HepG2 (cell line): ENCODE measurements around the gene TLK2. TPM values are rescaled to one million over a fixed set of nuclear protein-coding genes. Genes with fewer than 3 reads are reported as not detected.

Experiments used
- ATAC-seq: fragments of 200-7000 bp; cut with Tn5 transposase; 3 replicates; pipeline ENCODE4 v1.9.1; 2020; ENCODE audit warnings: mild to moderate bottlenecking, moderate library complexity
- BruUV-seq: library from RNA; stranded (reverse); fragments of 400-500 nt; replicated peaks from 2 replicates; lab custom pipeline; 2021; lab: Mats Ljungman, UMichigan
- CTCF ChIA-PET: fragments of 300-600 bp; formaldehyde crosslinking; extraction: SDS; loops from one replicate; lab custom pipeline; 2021; ENCODE audit warnings: low total read pairs, inconsistent platforms, low intra/inter-chr PET ratio; lab: Yijun Ruan, JAX
- POLR2A ChIA-PET: fragments of 350-600 bp; sonication (Branson Sonifier 250); formaldehyde crosslinking; loops from one replicate; lab custom pipeline; 2020; ENCODE audit warnings: antibody characterized with exemption, inconsistent platforms; lab: Yijun Ruan, JAX
- DNase-seq: peaks from one replicate; pipeline ENCODE4 v3.0.0-alpha.2; 2015; ENCODE audit warnings: low spot score
- FAIRE-seq: peaks from 3 replicates; lab custom pipeline; 2011; peaks lifted over from hg19 to GRCh38; lab: Jason Lieb, UNC
- H2AFZ ChIP-seq: one replicate; pipeline ENCODE4 v1.6.1; 2011; ENCODE audit warnings: low read length, inconsistent platforms
- H3K27ac ChIP-seq: fragments of 300-600 bp; 3 replicates; pipeline ENCODE4 v1.8.0; 2011; ENCODE audit warnings: mixed run types, mild to moderate bottlenecking, mixed read lengths, low read length, inconsistent platforms; ENCODE audit not compliant: insufficient read depth; ENCODE audit errors: extremely low read length
- H3K27me3 ChIP-seq, 2 experiments: fragments of 200-600 bp in 1 of 2; 2 replicates in 1 of 2; 3 replicates in 1 of 2; pipeline versions ENCODE4 v1.6.0 to v1.8.0; 2011; ENCODE audit warnings: low read length in 2 of 2, mild to moderate bottlenecking in 2 of 2, moderate library complexity in 2 of 2, inconsistent platforms in 1 of 2; ENCODE audit not compliant: insufficient read depth in 2 of 2, control insufficient read depth in 1 of 2
- H3K36me3 ChIP-seq, 2 experiments: fragments of 200-600 bp in 1 of 2; replicated peaks in 1 of 2; 2 replicates in 1 of 2; 3 replicates in 1 of 2; pipeline versions ENCODE4 v1.5.1 to v1.8.0; 2011; ENCODE audit warnings: low read length in 2 of 2, inconsistent platforms in 1 of 2; ENCODE audit not compliant: insufficient read depth in 2 of 2, control insufficient read depth in 1 of 2
- H3K4me1 ChIP-seq: 2 replicates; pipeline ENCODE4 v1.5.1; 2012; ENCODE audit warnings: low read length, inconsistent platforms; ENCODE audit not compliant: insufficient read depth
- H3K4me2 ChIP-seq: 2 replicates; pipeline ENCODE4 v1.6.0; 2011; ENCODE audit warnings: low read depth, low read length, inconsistent platforms
- H3K4me3 ChIP-seq, 3 experiments: fragments of 200-600 bp in 1 of 3; sonication (generic), shearing (Covaris generic) in 1 of 3; replicated peaks in 1 of 3; 2 replicates each; pipeline ENCODE4 v1.5.1; 2011 to 2016; ENCODE audit warnings: low read length in 3 of 3, inconsistent platforms in 2 of 3, low read depth in 2 of 3, mild to moderate bottlenecking in 2 of 3, control low read depth in 1 of 3, mixed read lengths in 1 of 3; ENCODE audit not compliant: insufficient read depth in 1 of 3
- H3K79me2 ChIP-seq: one replicate; pipeline ENCODE4 v1.6.1; 2011; ENCODE audit warnings: low read length, inconsistent platforms; ENCODE audit not compliant: insufficient read depth
- H3K9ac ChIP-seq: 2 replicates; pipeline ENCODE4 v1.6.0; 2011; ENCODE audit warnings: mild to moderate bottlenecking, low read depth, low read length, inconsistent platforms; ENCODE audit not compliant: insufficient read depth
- H3K9me3 ChIP-seq: 2 replicates; pipeline ENCODE4 v1.5.1; 2012; ENCODE audit warnings: mild to moderate bottlenecking, low read length
- H4K20me1 ChIP-seq: 2 replicates; pipeline ENCODE4 v1.6.0; 2011; ENCODE audit warnings: inconsistent platforms, mild to moderate bottlenecking, low read length, moderate library complexity; ENCODE audit not compliant: insufficient read depth
- ARHGAP35 ChIP-seq: sonication (generic); formaldehyde crosslinking; IDR thresholded peaks from 2 replicates; pipeline ENCODE4 v1.9.0; 2022; ENCODE audit warnings: mild to moderate bottlenecking, inconsistent platforms, moderate library complexity, missing genetic modification reagents, borderline replicate concordance
- GATAD1 ChIP-seq: IDR thresholded peaks from 2 replicates; pipeline ENCODE4 v1.6.1; 2016; ENCODE audit warnings: missing genetic modification reagents, missing compliant biosample characterization
- HOXA7 ChIP-seq: sonication (generic); formaldehyde crosslinking; IDR thresholded peaks from 2 replicates; pipeline ENCODE4 v1.8.1; 2022; ENCODE audit warnings: mild to moderate bottlenecking, missing genetic modification reagents, moderate library complexity
- MIXL1 ChIP-seq: IDR thresholded peaks from 2 replicates; pipeline ENCODE4 v1.6.1; 2016
- SETDB1 ChIP-seq: sonication (generic); formaldehyde crosslinking; IDR thresholded peaks from 2 replicates; pipeline ENCODE4 v1.5.1; 2020; ENCODE audit warnings: missing genetic modification reagents, mild to moderate bottlenecking, borderline replicate concordance
- ZNF530 ChIP-seq: sonication (generic); formaldehyde crosslinking; IDR thresholded peaks from 2 replicates; pipeline ENCODE4 v1.5.0; 2020; ENCODE audit warnings: low read depth, mild to moderate bottlenecking, missing genetic modification reagents
- ZNF782 ChIP-seq: sonication (generic); formaldehyde crosslinking; IDR thresholded peaks from 2 replicates; pipeline ENCODE4 v1.4.0; 2020; ENCODE audit warnings: missing genetic modification reagents, mild to moderate bottlenecking, borderline replicate concordance
- WGBS: methylation state at CpG from one replicate; pipeline ENCODE4 v1.1.6; 2017; ENCODE audit warnings: low lambda C conversion rate; 5-methylcytosine and 5-hydroxymethylcytosine counted together
- in situ Hi-C: cut with HindIII; loops from 2 replicates; pipeline ENCODE4 v1.10.0; 2017; ENCODE audit warnings: low pct_unique_long_range_greater_than_20kb; ENCODE audit not compliant: extremely low pct_ligation_motif_present
- intact Hi-C: fragments of 100-400 bp; cut with micrococcal nuclease; formaldehyde crosslinking; loops from one replicate; pipeline ENCODE4 v1.10.0; 2022; ENCODE audit not compliant: unreplicated experiment
- polyA plus RNA-seq, 8 experiments: library from polyadenylated mRNA; depleted of rRNA in 3 of 8; stranded (reverse) in 7 of 8; unstranded in 1 of 8; fragments of >200 nt; fragmentation: Illumina TruSeq in 4 of 8; extraction: Trizol in 4 of 8; gene quantifications; 2 replicates each; pipeline versions ENCODE4 v1.2.1 to v1.2.3, GENCODE V29; 2011 to 2016; ENCODE audit warnings: low read depth in 4 of 8, missing spikeins in 1 of 8, mixed read lengths in 1 of 8; ENCODE audit not compliant: insufficient read depth in 1 of 8
- total RNA-seq, 5 experiments: library from RNA; depleted of rRNA; stranded (reverse); fragments of >200 nt; fragmentation: Illumina TruSeq; extraction: Trizol; gene quantifications; 2 replicates each; pipeline ENCODE4 v1.2.3, GENCODE V29; 2016; ENCODE audit warnings: low read depth in 1 of 5
- TF ChIP-seq, protein P1 (sequence below): sonication (generic); formaldehyde crosslinking; IDR thresholded peaks from 2 replicates; pipeline ENCODE4 v1.4.0; 2020; ENCODE audit warnings: missing genetic modification reagents, mild to moderate bottlenecking, borderline replicate concordance
- TF ChIP-seq, protein P2 (sequence below): sonication (generic); formaldehyde crosslinking; IDR thresholded peaks from 2 replicates; pipeline ENCODE4 v1.8.0; 2022; ENCODE audit warnings: mild to moderate bottlenecking, missing genetic modification reagents; ENCODE audit not compliant: insufficient replicate concordance
- TF ChIP-seq, protein P3 (sequence below): sonication (generic); formaldehyde crosslinking; conservative IDR thresholded peaks from 2 replicates; pipeline ENCODE4 v1.8.0; 2022; ENCODE audit warnings: low read depth, missing genetic modification reagents
- TF ChIP-seq, protein P4 (sequence below): sonication (generic); formaldehyde crosslinking; IDR thresholded peaks from 2 replicates; pipeline ENCODE4 v1.4.0; 2020; ENCODE audit warnings: missing genetic modification reagents, borderline replicate concordance

Gene TLK2
- total and polyA plus RNA-seq, 2 of the 13 experiments (the other 11 are each of a cell fraction or from before 2014, with no cell fraction given), result 58.7 to 60.8 TPM

DNA sequence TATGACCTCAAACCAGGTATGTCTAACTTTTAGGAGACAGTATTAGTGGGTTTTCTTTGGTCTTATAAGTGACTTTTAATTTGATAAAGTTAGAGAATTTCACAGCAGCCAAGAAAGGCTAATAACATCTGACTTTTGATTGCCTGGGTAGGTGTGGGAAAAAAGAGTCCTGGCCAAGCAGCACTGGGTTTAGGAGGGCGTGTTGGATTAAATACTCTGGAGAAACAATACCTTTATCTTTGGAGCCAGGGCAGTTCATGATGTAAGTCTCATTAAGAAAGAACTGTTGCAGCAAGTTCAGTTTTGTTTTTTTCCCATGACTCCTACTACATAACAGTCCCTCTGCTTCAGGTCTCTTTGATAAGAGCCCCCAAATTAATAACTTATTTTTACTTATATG is 122.2 kb downstream of the TLK2 start:
- POLR2A ChIA-PET, result no interaction called here
- no peak overlapping the region for H3K4me3 ChIP-seq
- WGBS, result 96% methylated on average over 1 of the region's 1 CpG

More for the DNA sequence above, 122.2 kb downstream of the TLK2 start:
- H3K27ac ChIP-seq, result no peak overlapping the region
- no peaks in the 10 kb centered on the region for H3K27me3 ChIP-seq
- no TSS peak for BruUV-seq
- CTCF ChIA-PET, result no interaction called here
- H3K9ac ChIP-seq, result no peak overlapping the region
- H3K4me2 ChIP-seq, result no peak overlapping the region
- ATAC-seq, result no peak
- H2AFZ ChIP-seq, result no peak overlapping the region
- no peak for FAIRE-seq
- in situ Hi-C loops, result no loop called here
- intact Hi-C loops, result no loop called here
- no peaks in the 10 kb centered on the region for H4K20me1 ChIP-seq
- no peaks in the 10 kb centered on the region for H3K4me1 ChIP-seq
- H3K36me3 ChIP-seq, result peaks cover 9 to 74% of the 10 kb centered on the region in 2 experiments
- H3K79me2 ChIP-seq, result no peaks in the 10 kb centered on the region
- TF ChIP-seq ARHGAP35 (CRISPR knock-in tag) (no peak), HOXA7 (CRISPR knock-in tag) (no peak), ZNF530 (no peak), SETDB1 (CRISPR knock-in tag) (no peak), ZNF782 (no peak), GATAD1 (CRISPR knock-in tag) (no peak), MIXL1 (CRISPR knock-in tag) (no peak)
- TF ChIP-seq, protein P1, sequence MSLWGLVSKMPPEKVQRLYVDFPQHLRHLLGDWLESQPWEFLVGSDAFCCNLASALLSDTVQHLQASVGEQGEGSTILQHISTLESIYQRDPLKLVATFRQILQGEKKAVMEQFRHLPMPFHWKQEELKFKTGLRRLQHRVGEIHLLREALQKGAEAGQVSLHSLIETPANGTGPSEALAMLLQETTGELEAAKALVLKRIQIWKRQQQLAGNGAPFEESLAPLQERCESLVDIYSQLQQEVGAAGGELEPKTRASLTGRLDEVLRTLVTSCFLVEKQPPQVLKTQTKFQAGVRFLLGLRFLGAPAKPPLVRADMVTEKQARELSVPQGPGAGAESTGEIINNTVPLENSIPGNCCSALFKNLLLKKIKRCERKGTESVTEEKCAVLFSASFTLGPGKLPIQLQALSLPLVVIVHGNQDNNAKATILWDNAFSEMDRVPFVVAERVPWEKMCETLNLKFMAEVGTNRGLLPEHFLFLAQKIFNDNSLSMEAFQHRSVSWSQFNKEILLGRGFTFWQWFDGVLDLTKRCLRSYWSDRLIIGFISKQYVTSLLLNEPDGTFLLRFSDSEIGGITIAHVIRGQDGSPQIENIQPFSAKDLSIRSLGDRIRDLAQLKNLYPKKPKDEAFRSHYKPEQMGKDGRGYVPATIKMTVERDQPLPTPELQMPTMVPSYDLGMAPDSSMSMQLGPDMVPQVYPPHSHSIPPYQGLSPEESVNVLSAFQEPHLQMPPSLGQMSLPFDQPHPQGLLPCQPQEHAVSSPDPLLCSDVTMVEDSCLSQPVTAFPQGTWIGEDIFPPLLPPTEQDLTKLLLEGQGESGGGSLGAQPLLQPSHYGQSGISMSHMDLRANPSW, result no peak
- TF ChIP-seq, protein P2, sequence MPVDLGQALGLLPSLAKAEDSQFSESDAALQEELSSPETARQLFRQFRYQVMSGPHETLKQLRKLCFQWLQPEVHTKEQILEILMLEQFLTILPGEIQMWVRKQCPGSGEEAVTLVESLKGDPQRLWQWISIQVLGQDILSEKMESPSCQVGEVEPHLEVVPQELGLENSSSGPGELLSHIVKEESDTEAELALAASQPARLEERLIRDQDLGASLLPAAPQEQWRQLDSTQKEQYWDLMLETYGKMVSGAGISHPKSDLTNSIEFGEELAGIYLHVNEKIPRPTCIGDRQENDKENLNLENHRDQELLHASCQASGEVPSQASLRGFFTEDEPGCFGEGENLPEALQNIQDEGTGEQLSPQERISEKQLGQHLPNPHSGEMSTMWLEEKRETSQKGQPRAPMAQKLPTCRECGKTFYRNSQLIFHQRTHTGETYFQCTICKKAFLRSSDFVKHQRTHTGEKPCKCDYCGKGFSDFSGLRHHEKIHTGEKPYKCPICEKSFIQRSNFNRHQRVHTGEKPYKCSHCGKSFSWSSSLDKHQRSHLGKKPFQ (CRISPR knock-in tag), result no peak
- TF ChIP-seq, protein P3, sequence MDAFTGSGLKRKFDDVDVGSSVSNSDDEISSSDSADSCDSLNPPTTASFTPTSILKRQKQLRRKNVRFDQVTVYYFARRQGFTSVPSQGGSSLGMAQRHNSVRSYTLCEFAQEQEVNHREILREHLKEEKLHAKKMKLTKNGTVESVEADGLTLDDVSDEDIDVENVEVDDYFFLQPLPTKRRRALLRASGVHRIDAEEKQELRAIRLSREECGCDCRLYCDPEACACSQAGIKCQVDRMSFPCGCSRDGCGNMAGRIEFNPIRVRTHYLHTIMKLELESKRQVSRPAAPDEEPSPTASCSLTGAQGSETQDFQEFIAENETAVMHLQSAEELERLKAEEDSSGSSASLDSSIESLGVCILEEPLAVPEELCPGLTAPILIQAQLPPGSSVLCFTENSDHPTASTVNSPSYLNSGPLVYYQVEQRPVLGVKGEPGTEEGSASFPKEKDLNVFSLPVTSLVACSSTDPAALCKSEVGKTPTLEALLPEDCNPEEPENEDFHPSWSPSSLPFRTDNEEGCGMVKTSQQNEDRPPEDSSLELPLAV (CRISPR knock-in tag), result no peak
- TF ChIP-seq, protein P4, sequence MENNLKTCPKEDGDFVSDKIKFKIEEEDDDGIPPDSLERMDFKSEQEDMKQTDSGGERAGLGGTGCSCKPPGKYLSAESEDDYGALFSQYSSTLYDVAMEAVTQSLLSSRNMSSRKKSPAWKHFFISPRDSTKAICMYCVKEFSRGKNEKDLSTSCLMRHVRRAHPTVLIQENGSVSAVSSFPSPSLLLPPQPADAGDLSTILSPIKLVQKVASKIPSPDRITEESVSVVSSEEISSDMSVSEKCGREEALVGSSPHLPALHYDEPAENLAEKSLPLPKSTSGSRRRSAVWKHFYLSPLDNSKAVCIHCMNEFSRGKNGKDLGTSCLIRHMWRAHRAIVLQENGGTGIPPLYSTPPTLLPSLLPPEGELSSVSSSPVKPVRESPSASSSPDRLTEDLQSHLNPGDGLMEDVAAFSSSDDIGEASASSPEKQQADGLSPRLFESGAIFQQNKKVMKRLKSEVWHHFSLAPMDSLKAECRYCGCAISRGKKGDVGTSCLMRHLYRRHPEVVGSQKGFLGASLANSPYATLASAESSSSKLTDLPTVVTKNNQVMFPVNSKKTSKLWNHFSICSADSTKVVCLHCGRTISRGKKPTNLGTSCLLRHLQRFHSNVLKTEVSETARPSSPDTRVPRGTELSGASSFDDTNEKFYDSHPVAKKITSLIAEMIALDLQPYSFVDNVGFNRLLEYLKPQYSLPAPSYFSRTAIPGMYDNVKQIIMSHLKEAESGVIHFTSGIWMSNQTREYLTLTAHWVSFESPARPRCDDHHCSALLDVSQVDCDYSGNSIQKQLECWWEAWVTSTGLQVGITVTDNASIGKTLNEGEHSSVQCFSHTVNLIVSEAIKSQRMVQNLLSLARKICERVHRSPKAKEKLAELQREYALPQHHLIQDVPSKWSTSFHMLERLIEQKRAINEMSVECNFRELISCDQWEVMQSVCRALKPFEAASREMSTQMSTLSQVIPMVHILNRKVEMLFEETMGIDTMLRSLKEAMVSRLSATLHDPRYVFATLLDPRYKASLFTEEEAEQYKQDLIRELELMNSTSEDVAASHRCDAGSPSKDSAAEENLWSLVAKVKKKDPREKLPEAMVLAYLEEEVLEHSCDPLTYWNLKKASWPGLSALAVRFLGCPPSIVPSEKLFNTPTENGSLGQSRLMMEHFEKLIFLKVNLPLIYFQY (CRISPR knock-in tag), result no peak
- DNase-seq, result no peak
- H3K9me3 ChIP-seq, result no peaks in the 10 kb centered on the region
